Peyer's patch (tissue), 4 donors: ENCODE data around the gene FGFRL1. TPM values are rescaled to one million over a fixed set of nuclear protein-coding genes. Genes with fewer than 3 reads are reported as not detected.

Experiments
- DNase-seq, 3 donors: peaks; one replicate each; pipeline ENCODE4 v3.0.0-alpha.2; 2017 to 2019
- H3K27ac ChIP-seq, 4 donors: fragments of 200-600 bp; sonication (generic); one replicate each; pipeline ENCODE4 v1.5.1; 2016 to 2019
- H3K27me3 ChIP-seq, 2 donors: fragments of 200-600 bp; sonication (generic); one replicate each; pipeline ENCODE4 v1.5.1; 2019
- H3K36me3 ChIP-seq, 3 donors: fragments of 200-600 bp; sonication (generic); one replicate each; pipeline ENCODE4 v1.5.1; 2016 to 2019
- H3K4me1 ChIP-seq, 4 donors: fragments of 200-600 bp; sonication (generic); one replicate each; pipeline ENCODE4 v1.5.1; 2016 to 2019
- H3K4me3 ChIP-seq, 4 donors: fragments of 200-600 bp; sonication (generic); 1 replicate in 3 of 4; 2 replicates in 1 of 4; pipeline ENCODE4 v1.5.1; 2016 to 2019; ENCODE audit warnings: mild to moderate bottlenecking in 1 of 4
- H3K9me3 ChIP-seq, 4 donors: fragments of 200-600 bp; sonication (generic); one replicate each; pipeline ENCODE4 v1.5.1; 2016 to 2019; ENCODE audit warnings: mild to moderate bottlenecking in 1 of 4
- CTCF ChIP-seq, 6 experiments: fragments of 450-650 bp in 4 of 6; fragments of 200-600 bp in 2 of 6; sonication (generic) in 1 of 6; IDR thresholded peaks; one replicate each; pipeline ENCODE4 v1.5.1; 2017 to 2019; ENCODE audit warnings: antibody characterized with exemption in 6 of 6, mild to moderate bottlenecking in 3 of 6, moderate library complexity in 1 of 6
- POLR2A ChIP-seq, 2 donors: fragments of 450-650 bp; IDR thresholded peaks; one replicate each; pipeline ENCODE4 v1.5.1; 2017; ENCODE audit warnings: antibody characterized with exemption in 2 of 2, mild to moderate bottlenecking in 2 of 2, moderate library complexity in 2 of 2
- total RNA-seq, 4 donors: library from RNA; depleted of rRNA; stranded (reverse); fragments of >200 nt; gene quantifications; one replicate each; pipeline ENCODE4 v1.1.0, GENCODE V29; 2016

The FGFRL1 gene
- total RNA-seq, 4 donors from 2014 or later, result 10.3 to 29.7 (median 26.8) TPM

GRCh38 chr4:982291-982690, 29.1 kb upstream of the FGFRL1 start:
- TF ChIP-seq POLR2A (IDR thresholded peaks at IDR 0.05) (no peak), CTCF (IDR thresholded peaks at IDR 0.05) (no peak)
- no peak for DNase-seq
- Histone ChIP-seq H3K27me3 (no peaks in the 10 kb centered on the region), H3K4me3 (no peak overlapping the region), H3K27ac (no peak overlapping the region), H3K4me1 (peaks cover 0 to 24% (median 9%) of the 10 kb centered on the region in 4 donors), H3K9me3 (no peaks in the 10 kb centered on the region), H3K36me3 (no peaks in the 10 kb centered on the region)

DNA sequence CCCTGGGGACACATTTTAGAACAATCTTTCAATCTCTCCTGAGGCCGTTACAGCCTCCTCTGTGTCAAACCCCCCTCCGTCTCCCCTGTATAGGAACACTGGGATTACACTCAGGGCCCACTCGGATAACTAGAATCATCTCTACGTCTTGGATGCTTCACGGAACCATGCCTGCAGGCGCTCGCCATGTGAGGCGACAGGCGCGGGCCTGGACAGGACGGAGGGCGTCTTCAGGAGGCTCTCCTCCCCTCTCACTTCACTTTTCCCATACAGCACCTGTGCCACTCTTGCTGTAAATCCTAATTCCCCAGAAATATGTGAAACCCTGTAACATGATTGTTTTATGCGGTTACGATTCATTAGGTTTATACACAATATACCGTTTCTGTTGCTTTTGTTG, 28.6 kb upstream of the FGFRL1 start:
- H3K27ac ChIP-seq, result no peak overlapping the region
- peaks cover 0 to 28% (median 14%) of the 10 kb centered on the region in 4 donors for H3K4me1 ChIP-seq
- H3K9me3 ChIP-seq, result no peaks in the 10 kb centered on the region
- H3K4me3 ChIP-seq, result no peak overlapping the region
- no peak for TF ChIP-seq CTCF (IDR thresholded peaks at IDR 0.05)
- no peak for TF ChIP-seq POLR2A (IDR thresholded peaks at IDR 0.05)
- no peak for DNase-seq
- no peaks in the 10 kb centered on the region for H3K36me3 ChIP-seq
- H3K27me3 ChIP-seq, result no peaks in the 10 kb centered on the region

DNA sequence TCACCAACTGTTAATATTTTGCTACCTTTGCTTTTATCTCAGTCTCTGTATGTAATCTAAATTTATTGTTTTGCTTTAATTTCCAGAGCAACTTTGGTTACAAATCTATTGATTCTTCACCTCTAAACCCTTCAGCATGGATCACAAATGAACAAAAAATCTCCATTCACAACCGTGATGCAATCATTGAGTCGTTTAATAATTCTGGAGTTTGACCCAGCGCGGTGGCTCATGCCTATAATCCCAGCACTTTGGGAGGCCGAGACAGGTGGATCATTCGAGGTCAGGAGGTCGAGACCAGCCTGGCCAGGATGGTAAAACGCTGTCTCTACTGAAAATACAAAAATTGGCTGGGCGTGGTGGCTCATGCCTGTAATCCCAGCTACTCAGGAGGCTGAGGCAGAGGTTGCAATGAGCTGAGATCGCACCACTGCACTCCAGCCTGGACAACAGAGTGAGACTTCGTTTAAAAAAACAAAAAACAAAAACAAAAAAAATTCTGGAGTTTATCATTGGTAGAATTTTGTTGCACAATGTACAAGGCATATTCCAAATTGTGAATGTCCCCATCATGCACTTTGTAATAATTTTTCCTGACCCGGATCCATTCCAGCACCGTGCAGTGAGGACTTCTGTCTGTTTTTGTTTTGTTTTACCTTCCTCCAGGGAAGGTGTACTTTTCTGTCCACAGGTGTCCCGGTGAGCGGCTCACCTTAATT, 26.9 kb upstream of the FGFRL1 start:
- TF ChIP-seq CTCF (IDR thresholded peaks at IDR 0.05) (no peak), POLR2A (IDR thresholded peaks at IDR 0.05) (no peak)
- Histone ChIP-seq H3K27ac (peak overlapping the region in 2 of 4 donors; percentile 57 to 62), H3K36me3 (peaks cover 0 to 7% (median 0%) of the 10 kb centered on the region in 3 donors), H3K4me1 (peaks cover 0 to 34% (median 16%) of the 10 kb centered on the region in 4 donors), H3K4me3 (peak overlapping the region; percentile 6 to 29 (median 16)), H3K9me3 (no peaks in the 10 kb centered on the region), H3K27me3 (no peaks in the 10 kb centered on the region)
- DNase-seq, result no peak

DNA sequence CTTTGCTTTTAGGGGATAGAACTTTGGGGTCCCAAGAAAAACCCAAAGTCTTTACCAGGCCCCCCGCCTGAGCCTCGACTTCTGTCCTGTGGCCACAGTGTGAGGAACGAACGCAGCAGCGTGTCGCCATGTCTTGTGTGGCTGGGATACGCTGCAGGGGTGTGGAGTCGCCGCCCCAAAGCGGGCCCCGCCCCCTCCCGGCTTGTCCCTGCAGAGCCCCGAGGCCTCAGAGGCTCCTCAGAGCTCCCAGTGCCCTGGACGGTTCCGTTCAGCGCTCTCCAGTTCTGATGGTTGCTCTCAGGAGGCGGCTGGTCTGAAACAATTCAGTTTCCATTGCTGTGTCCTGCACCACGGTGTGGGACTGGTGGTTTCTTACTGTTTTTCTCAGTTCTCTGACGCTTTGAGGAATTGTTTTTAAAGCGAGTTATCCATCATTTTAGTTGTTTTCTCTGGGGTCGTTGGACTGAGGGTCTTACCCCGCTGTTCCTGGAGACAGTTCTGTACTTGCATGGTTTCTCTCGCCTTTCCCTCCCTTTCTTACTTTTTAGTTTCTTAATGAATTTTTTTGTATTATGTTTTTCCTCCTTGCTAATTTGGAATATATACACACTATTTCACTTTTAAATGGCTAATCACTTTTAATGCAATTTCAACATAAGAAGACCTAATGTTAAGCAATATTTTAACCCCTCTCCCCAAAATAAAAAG, 26.1 kb upstream of the FGFRL1 start:
- TF ChIP-seq POLR2A (IDR thresholded peaks at IDR 0.05) (peak in 1 of 2 donors; percentile 71), CTCF (IDR thresholded peaks at IDR 0.05) (no peak)
- Histone ChIP-seq H3K36me3 (peaks cover 0 to 15% (median 0%) of the 10 kb centered on the region in 3 donors), H3K9me3 (no peaks in the 10 kb centered on the region), H3K4me1 (peaks cover 0 to 34% (median 16%) of the 10 kb centered on the region in 4 donors), H3K27ac (peak overlapping the region in 2 of 4 donors; percentile 57 to 62), H3K4me3 (peak overlapping the region; percentile 6 to 29 (median 16)), H3K27me3 (no peaks in the 10 kb centered on the region)
- DNase-seq, result peak; percentile 84 to 93 (median 89)

DNA sequence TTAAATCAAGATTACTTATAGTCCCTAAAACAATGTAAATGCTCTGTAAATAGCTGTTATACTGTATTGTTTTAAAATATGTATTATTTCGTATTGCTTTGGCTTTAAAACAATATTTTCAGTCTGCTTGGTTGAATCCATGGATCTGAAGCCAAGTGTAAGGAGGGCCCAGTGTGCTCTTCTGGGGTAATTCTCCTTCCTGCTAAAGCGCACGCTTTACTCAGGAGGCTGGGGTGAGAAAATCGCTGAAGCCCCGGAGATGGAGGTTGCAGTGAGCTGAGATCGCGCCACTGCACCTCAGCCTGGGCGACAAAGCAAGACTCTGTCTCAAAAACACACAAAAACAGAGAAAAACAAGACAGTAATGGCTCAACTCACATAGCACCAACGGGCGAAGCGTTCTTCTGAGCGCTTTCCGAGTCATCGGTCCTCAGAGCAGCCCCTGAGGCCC, 25.0 kb upstream of the FGFRL1 start:
- Histone ChIP-seq H3K36me3 (peaks cover 0 to 23% (median 0%) of the 10 kb centered on the region in 3 donors), H3K27me3 (no peaks in the 10 kb centered on the region), H3K9me3 (no peaks in the 10 kb centered on the region), H3K4me1 (peaks cover 0 to 34% (median 16%) of the 10 kb centered on the region in 4 donors), H3K27ac (peak overlapping the region; percentile 65 to 86 (median 77)), H3K4me3 (peak overlapping the region; percentile 57 to 98 (median 72))
- no peak for TF ChIP-seq CTCF (IDR thresholded peaks at IDR 0.05)
- peak in 1 of 2 donors; percentile 53 for TF ChIP-seq POLR2A (IDR thresholded peaks at IDR 0.05)
- DNase-seq, result no peak
